Activated B cell treated with CpG ODN at 0.5 μM for 24 hours (primary cell): Measurements from ENCODE around the gene BTBD9. TPM values are rescaled to one million over a fixed set of nuclear protein-coding genes. Genes with fewer than 3 reads are reported as not detected.

Source experiments
- ATAC-seq: fragments of 200-7000 bp; cut with Tn5 transposase; one replicate; pipeline ENCODE4 v1.10.0; 2021; ENCODE audit warnings: low read depth, mild to moderate bottlenecking, moderate library complexity
- CTCF ChIA-PET: fragments of 350-600 bp; sonication (Branson Sonifier 250); formaldehyde crosslinking; loops from one replicate; lab custom pipeline; 2021; ENCODE audit warnings: antibody characterized with exemption; lab: Charles Lee
- POLR2A ChIA-PET: fragments of 350-600 bp; sonication (Branson Sonifier 250); formaldehyde crosslinking; loops from one replicate; lab custom pipeline; 2021; ENCODE audit warnings: antibody characterized with exemption; lab: Charles Lee
- DNase-seq: peaks from one replicate; pipeline ENCODE4 v3.0.0; 2022
- H3K27ac Mint-ChIP-seq: one replicate; pipeline ENCODE4 v1.8.0; 2020; ENCODE audit warnings: mixed read lengths
- H3K27me3 Mint-ChIP-seq: one replicate; pipeline ENCODE4 v1.8.0; 2021; ENCODE audit warnings: mixed read lengths
- H3K36me3 Mint-ChIP-seq: one replicate; pipeline ENCODE4 v1.8.0; 2021; ENCODE audit warnings: low read depth, mixed read lengths
- H3K4me1 Mint-ChIP-seq: one replicate; pipeline ENCODE4 v1.8.0; 2021; ENCODE audit warnings: mixed read lengths
- H3K4me3 Mint-ChIP-seq: one replicate; pipeline ENCODE4 v1.8.0; 2020; ENCODE audit warnings: mild to moderate bottlenecking, mixed read lengths
- H3K9me3 Mint-ChIP-seq: one replicate; pipeline ENCODE4 v1.8.0; 2020; ENCODE audit warnings: mixed read lengths
- CTCF ChIP-seq: fragments of 200-600 bp; IDR thresholded peaks from one replicate; pipeline ENCODE4 v1.8.0; 2022; ENCODE audit warnings: antibody characterized with exemption, mild to moderate bottlenecking
- intact Hi-C: fragments of 100-400 bp; cut with micrococcal nuclease; formaldehyde crosslinking; loops from one replicate; pipeline ENCODE4 v1.15.1; 2024
- total RNA-seq: library from RNA; stranded (reverse); gene quantifications from 2 replicates; pipeline ENCODE4 v1.2.3, GENCODE V29; 2022

The BTBD9 gene
- total RNA-seq, 1 donor from 2014 or later = 25.7 TPM

GRCh38 chr6:38185244-38185643, 454.5 kb downstream of the BTBD9 start:
- no peaks in the 10 kb centered on the region for H3K27me3 Mint-ChIP-seq
- H3K27ac Mint-ChIP-seq = no peak overlapping the region
- DNase-seq = no peak
- POLR2A ChIA-PET = no interaction called here
- TF ChIP-seq CTCF = no peak
- peaks cover 30% of the 10 kb centered on the region for H3K36me3 Mint-ChIP-seq
- no peaks in the 10 kb centered on the region for H3K4me1 Mint-ChIP-seq
- no peak for ATAC-seq
- CTCF ChIA-PET = no interaction called here
- no peaks in the 10 kb centered on the region for H3K9me3 Mint-ChIP-seq
- intact Hi-C loops = no loop called here
- H3K4me3 Mint-ChIP-seq = no peak overlapping the region

GRCh38 chr6:38184585-38185080, 455.1 kb downstream of the BTBD9 start:
- intact Hi-C loops = no loop called here
- ATAC-seq (no peak), DNase-seq (no peak)
- H3K27me3 Mint-ChIP-seq = no peaks in the 10 kb centered on the region
- no peaks in the 10 kb centered on the region for H3K4me1 Mint-ChIP-seq
- no peaks in the 10 kb centered on the region for H3K9me3 Mint-ChIP-seq
- CTCF ChIA-PET = no interaction called here
- H3K36me3 Mint-ChIP-seq = peaks cover 30% of the 10 kb centered on the region
- POLR2A ChIA-PET = no interaction called here
- H3K27ac Mint-ChIP-seq = no peak overlapping the region
- H3K4me3 Mint-ChIP-seq = no peak overlapping the region
- no peak for TF ChIP-seq CTCF

- DNase-seq (no peak), ATAC-seq (no peak)
- POLR2A ChIA-PET = no interaction called here
- CTCF ChIA-PET = no interaction called here
- no peak for TF ChIP-seq CTCF
- Mint-ChIP-seq H3K9me3 (no peaks in the 10 kb centered on the region), H3K4me3 (no peak overlapping the region), H3K36me3 (peaks cover 28% of the 10 kb centered on the region), H3K4me1 (no peaks in the 10 kb centered on the region), H3K27ac (no peak overlapping the region), H3K27me3 (no peaks in the 10 kb centered on the region)
- intact Hi-C loops = no loop called here
Observed at GRCh38 chr6:38183856-38184584, 455.7 kb downstream of the BTBD9 start.

GRCh38 chr6:38182426-38182825, 457.3 kb downstream of the BTBD9 start:
- intact Hi-C loops = no loop called here
- DNase-seq (no peak), ATAC-seq (no peak)
- Mint-ChIP-seq H3K27me3 (no peaks in the 10 kb centered on the region), H3K9me3 (no peaks in the 10 kb centered on the region), H3K4me1 (no peaks in the 10 kb centered on the region), H3K36me3 (peaks cover 18% of the 10 kb centered on the region), H3K4me3 (no peak overlapping the region), H3K27ac (no peak overlapping the region)
- no peak for TF ChIP-seq CTCF
- POLR2A ChIA-PET = no interaction called here
- CTCF ChIA-PET = no interaction called here

GRCh38 chr6:38180586-38180985, 459.1 kb downstream of the BTBD9 start:
- Mint-ChIP-seq H3K9me3 (no peaks in the 10 kb centered on the region), H3K36me3 (peaks cover 18% of the 10 kb centered on the region), H3K4me1 (no peaks in the 10 kb centered on the region), H3K27ac (no peak overlapping the region), H3K27me3 (no peaks in the 10 kb centered on the region), H3K4me3 (no peak overlapping the region)
- ChIA-PET POLR2A (no interaction called here), CTCF (no interaction called here)
- ATAC-seq = no peak
- no peak for DNase-seq
- intact Hi-C loops = no loop called here
- TF ChIP-seq CTCF = no peak
